Adipose tissue (tissue), 3 donors: ENCODE results near the gene TBC1D22A. TPM values are rescaled to one million over a fixed set of nuclear protein-coding genes. Genes with fewer than 3 reads are reported as not detected.

Experiments
- H3K27ac ChIP-seq: one replicate; pipeline ENCODE4 v1.5.1; 2013; ENCODE audit warnings: low read depth, low read length
- WGBS, 3 donors: extraction: QIAGEN DNeasy Blood & Tissue Kit; methylation state at CpG; one replicate each; pipeline ENCODE4 v1.1.7; 2013; 5-methylcytosine and 5-hydroxymethylcytosine counted together
- polyA plus RNA-seq, 3 donors: library from polyadenylated mRNA; stranded (reverse); fragments of 200-250 nt; gene quantifications; one replicate each; pipeline ENCODE4 v1.2.3, GENCODE V29; 2013
- donor health status: healthy with polysubstance abuse.
- donor health status: Bipolar disorder and iron deficiency.
- donor health status: healthy.

TBC1D22A gene
- polyA plus RNA-seq, 3 donors: 13.3 to 16.7 (median 15.4) TPM

GRCh38 chr22:46941968-46942798 is 179.7 kb downstream of the TBC1D22A start:
- no peak overlapping the region for H3K27ac ChIP-seq
- 46 to 87% (median 53%) methylated on average over 21 of the region's 21 CpGs for WGBS, 3 donors

- H3K27ac ChIP-seq: no peak overlapping the region
- WGBS, 3 donors: 46 to 85% (median 56%) methylated on average over 22 of the region's 22 CpGs
Observed at GRCh38 chr22:46942799-46943785, 180.6 kb downstream of the TBC1D22A start.

GRCh38 chr22:46945481-46945880 is 183.0 kb downstream of the TBC1D22A start:
- no peak overlapping the region for H3K27ac ChIP-seq
- WGBS, 3 donors: 89 to 93% (median 91%) methylated on average over 7 of the region's 7 CpGs

GRCh38 chr22:46946383-46946962 is 184.0 kb downstream of the TBC1D22A start:
- 94 to 98% (median 97%) methylated on average over 7 of the region's 7 CpGs for WGBS, 3 donors
- H3K27ac ChIP-seq: no peak overlapping the region

- H3K27ac ChIP-seq: no peak overlapping the region
- 77 to 88% (median 87%) methylated on average over 14 of the region's 14 CpGs for WGBS, 3 donors
Observed at GRCh38 chr22:46947516-46948257, 185.2 kb downstream of the TBC1D22A start.

- no peak overlapping the region for H3K27ac ChIP-seq
- 91 to 95% (median 95%) methylated on average over 16 of the region's 16 CpGs for WGBS, 3 donors
Observed at GRCh38 chr22:46948411-46949144, 186.1 kb downstream of the TBC1D22A start.

- WGBS, 3 donors: 85 to 96% (median 92%) methylated on average over 12 of the region's 12 CpGs
- no peak overlapping the region for H3K27ac ChIP-seq
Observed at GRCh38 chr22:46951350-46951749, 188.9 kb downstream of the TBC1D22A start.

GRCh38 chr22:46951973-46952372 is 189.5 kb downstream of the TBC1D22A start:
- no peak overlapping the region for H3K27ac ChIP-seq
- WGBS, 3 donors: 93 to 99% (median 94%) methylated on average over 7 of the region's 7 CpGs

GRCh38 chr22:46953968-46954765 is 191.7 kb downstream of the TBC1D22A start:
- WGBS, 3 donors: 87 to 88% (median 87%) methylated on average over 18 of the region's 18 CpGs
- H3K27ac ChIP-seq: no peak overlapping the region

- WGBS, 3 donors: 90 to 98% (median 97%) methylated on average over 7 of the region's 7 CpGs
- no peak overlapping the region for H3K27ac ChIP-seq
Observed at GRCh38 chr22:46954781-46955180, 192.3 kb downstream of the TBC1D22A start.

GRCh38 chr22:46956498-46957215 is 194.2 kb downstream of the TBC1D22A start:
- no peak overlapping the region for H3K27ac ChIP-seq
- WGBS, 3 donors: 94 to 95% (median 95%) methylated on average over 19 of the region's 19 CpGs

- H3K27ac ChIP-seq: no peak overlapping the region
- WGBS, 3 donors: 94 to 96% (median 96%) methylated on average over 12 of the region's 12 CpGs
Observed at GRCh38 chr22:46957521-46957920, 195.1 kb downstream of the TBC1D22A start.

- H3K27ac ChIP-seq: no peak overlapping the region
- 91 to 94% (median 92%) methylated on average over 10 of the region's 10 CpGs for WGBS, 3 donors
Observed at GRCh38 chr22:46958191-46958590, 195.7 kb downstream of the TBC1D22A start.

GRCh38 chr22:46958658-46959057 is 196.2 kb downstream of the TBC1D22A start:
- H3K27ac ChIP-seq: no peak overlapping the region
- WGBS, 3 donors: 88 to 91% (median 90%) methylated on average over 10 of the region's 10 CpGs

GRCh38 chr22:46959369-46959768 is 196.9 kb downstream of the TBC1D22A start:
- no peak overlapping the region for H3K27ac ChIP-seq
- WGBS, 3 donors: 89 to 96% (median 93%) methylated on average over 13 of the region's 13 CpGs
